NCI-H2029 (cell line): ENCODE results near the gene FCGR1A.
"Not testable (repeated sequence)": the region's sequence is repeated elsewhere in the genome, so short reads cannot be mapped to it uniquely, and the experiment has no call there.

Source experiments
- DNase-seq: peaks from one replicate; lab custom pipeline; 2025; lab: John Stamatoyannopoulos, UW

The FCGR1A gene

GRCh38 chr1:149782600-149782999 lies at the start of gene FCGR1A:
Gene FCGR1A, plus strand, starts transcription at chr1:149782694. Its CDS starts 50 bp downstream, at chr1:149782744.
- DNase-seq, result not testable (repeated sequence)

GRCh38 chr1:149732781-149733180 lies 49.7 kb upstream of the FCGR1A start:
- not testable (repeated sequence) for DNase-seq

GRCh38 chr1:149734692-149735091 lies 47.8 kb upstream of the FCGR1A start:
- DNase-seq, result not testable (repeated sequence)

- DNase-seq, result not testable (repeated sequence)
Observed at GRCh38 chr1:149740148-149740581, 42.3 kb upstream of the FCGR1A start.

GRCh38 chr1:149740590-149741230 lies 41.8 kb upstream of the FCGR1A start:
- DNase-seq, result not testable (repeated sequence)

- not testable (repeated sequence) for DNase-seq
Observed at GRCh38 chr1:149741914-149742313, 40.6 kb upstream of the FCGR1A start.

- DNase-seq, result not testable (repeated sequence)
Observed at GRCh38 chr1:149746463-149747356, 35.8 kb upstream of the FCGR1A start.

GRCh38 chr1:149747359-149748143 lies 34.9 kb upstream of the FCGR1A start:
- DNase-seq, result not testable (repeated sequence)

GRCh38 chr1:149748144-149748500 lies 34.4 kb upstream of the FCGR1A start:
- not testable (repeated sequence) for DNase-seq

GRCh38 chr1:149750562-149750961 lies 31.9 kb upstream of the FCGR1A start:
- DNase-seq, result not testable (repeated sequence)

- DNase-seq, result not testable (repeated sequence)
Observed at GRCh38 chr1:149752186-149752585, 30.3 kb upstream of the FCGR1A start.

GRCh38 chr1:149753466-149753865 lies 29.0 kb upstream of the FCGR1A start:
- DNase-seq, result not testable (repeated sequence)

- DNase-seq, result not testable (repeated sequence)
Observed at GRCh38 chr1:149755294-149755693, 27.2 kb upstream of the FCGR1A start.

GRCh38 chr1:149762294-149762693 lies 20.2 kb upstream of the FCGR1A start:
- DNase-seq, result not testable (repeated sequence)

- not testable (repeated sequence) for DNase-seq
Observed at GRCh38 chr1:149764087-149764800, 18.2 kb upstream of the FCGR1A start.

GRCh38 chr1:149766241-149766640 lies 16.3 kb upstream of the FCGR1A start:
- DNase-seq, result not testable (repeated sequence)

GRCh38 chr1:149769216-149769615 lies 13.3 kb upstream of the FCGR1A start:
- not testable (repeated sequence) for DNase-seq

- DNase-seq, result not testable (repeated sequence)
Observed at GRCh38 chr1:149770661-149771060, 11.8 kb upstream of the FCGR1A start.

GRCh38 chr1:149771653-149772425 lies 10.7 kb upstream of the FCGR1A start:
- not testable (repeated sequence) for DNase-seq

GRCh38 chr1:149775510-149776147 lies 6.9 kb upstream of the FCGR1A start:
- not testable (repeated sequence) for DNase-seq
